Neural cell (in vitro differentiated cells): ENCODE measurements around the gene MAT2B. TPM values are rescaled to one million over a fixed set of nuclear protein-coding genes. Genes with fewer than 3 reads are reported as not detected.

Experiments used
- H2AFZ ChIP-seq: fragments of 200-600, 300-800 bp; sonication (generic), shearing (Covaris generic); 2 replicates; pipeline ENCODE4 v1.6.0; 2014; ENCODE audit warnings: low read depth, mild to moderate bottlenecking, antibody characterized with exemption, low read length, moderate library complexity
- H3F3A ChIP-seq: fragments of 200-600 bp; shearing (Covaris generic); 2 replicates; pipeline ENCODE4 v1.6.1; 2016; ENCODE audit warnings: mild to moderate bottlenecking, moderate library complexity, mixed read lengths, antibody characterized with exemption, low read length; ENCODE audit not compliant: insufficient read depth, poor library complexity, severe bottlenecking
- H3K27ac ChIP-seq: fragments of 200-600, 300-800 bp; sonication (generic), shearing (Covaris generic); 2 replicates; pipeline ENCODE4 v1.5.1; 2014; ENCODE audit warnings: mild to moderate bottlenecking, low read length, moderate library complexity
- H3K27me3 ChIP-seq: fragments of 300-800, 200-600 bp; sonication (generic), shearing (Covaris generic); 2 replicates; pipeline ENCODE4 v1.6.0; 2014; ENCODE audit warnings: mild to moderate bottlenecking, low read depth, low read length, moderate library complexity; ENCODE audit not compliant: insufficient read depth
- H3K36me3 ChIP-seq: fragments of 300-800, 200-600 bp; sonication (generic), shearing (Covaris generic); 2 replicates; pipeline ENCODE4 v1.5.1; 2014; ENCODE audit warnings: mild to moderate bottlenecking, antibody characterized with exemption, low read length, moderate library complexity; ENCODE audit not compliant: insufficient read depth
- H3K4me2 ChIP-seq: fragments of 300-800, 200-600 bp; sonication (generic), shearing (Covaris generic); 2 replicates; pipeline ENCODE4 v1.6.0; 2014; ENCODE audit warnings: mild to moderate bottlenecking, low read length
- H3K4me3 ChIP-seq: fragments of 300-800, 200-600 bp; sonication (generic), shearing (Covaris generic); 2 replicates; pipeline ENCODE4 v1.5.1; 2014; ENCODE audit warnings: mild to moderate bottlenecking, low read length, moderate library complexity
- H3K79me2 ChIP-seq: fragments of 200-600 bp; shearing (Covaris generic); replicated peaks from 2 replicates; pipeline ENCODE4 v1.6.0; 2014; ENCODE audit warnings: mild to moderate bottlenecking, low read length, moderate library complexity; ENCODE audit not compliant: insufficient read depth
- H3K9ac ChIP-seq: fragments of 300-800, 200-600 bp; sonication (generic), shearing (Covaris generic); 2 replicates; pipeline ENCODE4 v1.6.1; 2016; ENCODE audit warnings: mild to moderate bottlenecking, low read length, mixed read lengths
- H3K9me2 ChIP-seq: fragments of 200-600 bp; shearing (Covaris generic); 2 replicates; pipeline ENCODE4 v1.6.1; 2016; ENCODE audit warnings: mild to moderate bottlenecking, low read length, mixed read lengths; ENCODE audit not compliant: insufficient read depth
- H3K9me3 ChIP-seq: fragments of 200-600, 300-800 bp; sonication (generic), shearing (Covaris generic); 2 replicates; pipeline ENCODE4 v1.6.1; 2016; ENCODE audit warnings: mild to moderate bottlenecking, mixed run types, low read length, moderate library complexity, mixed read lengths
- H4K20me1 ChIP-seq: fragments of 200-600 bp; shearing (Covaris generic); 2 replicates; pipeline ENCODE4 v1.6.1; 2016; ENCODE audit warnings: mild to moderate bottlenecking, mixed run types; ENCODE audit not compliant: insufficient read depth
- EP300 ChIP-seq: fragments of 450-650 bp; conservative IDR thresholded peaks from 2 replicates; pipeline ENCODE4 v1.6.1; 2014; ENCODE audit warnings: antibody characterized with exemption, mild to moderate bottlenecking, moderate library complexity; ENCODE audit not compliant: poor library complexity, severe bottlenecking
- EZH2 ChIP-seq: fragments of 200-600, 300-800 bp; shearing (Covaris generic), sonication (generic); IDR thresholded peaks from 2 replicates; pipeline ENCODE4 v1.6.1; 2014; ENCODE audit warnings: antibody characterized with exemption, low read length, borderline replicate concordance, mild to moderate bottlenecking; ENCODE audit not compliant: insufficient read depth, poor library complexity, severe bottlenecking
- MXI1 ChIP-seq: fragments of 450-650 bp; conservative IDR thresholded peaks from 2 replicates; pipeline ENCODE4 v1.6.1; 2014; ENCODE audit warnings: antibody characterized with exemption, mild to moderate bottlenecking; ENCODE audit not compliant: poor library complexity, severe bottlenecking
- POLR2AphosphoS5 ChIP-seq: IDR thresholded peaks from 2 replicates; pipeline ENCODE4 v1.6.1; 2012
- RAD21 ChIP-seq: fragments of 450-650 bp; conservative IDR thresholded peaks from 2 replicates; pipeline ENCODE4 v1.6.1; 2014; ENCODE audit warnings: antibody characterized with exemption, mild to moderate bottlenecking, moderate library complexity
- SMC3 ChIP-seq: fragments of 450-650 bp; conservative IDR thresholded peaks from 2 replicates; pipeline ENCODE4 v1.6.1; 2014; ENCODE audit warnings: antibody characterized with exemption, mild to moderate bottlenecking, moderate library complexity; ENCODE audit not compliant: poor library complexity
- TAF1 ChIP-seq: IDR thresholded peaks from 2 replicates; pipeline ENCODE4 v1.6.1; 2012; ENCODE audit warnings: low read depth
- polyA plus RNA-seq: library from polyadenylated mRNA; depleted of rRNA; stranded (reverse); fragments of >200 nt; gene quantifications from 2 replicates; pipeline ENCODE4 v1.2.3, GENCODE V29; 2014
- TF ChIP-seq, protein P1 (sequence below): fragments of 450-650 bp; IDR thresholded peaks from 2 replicates; pipeline ENCODE4 v1.5.1; 2014; ENCODE audit warnings: antibody characterized with exemption, mild to moderate bottlenecking, moderate library complexity; ENCODE audit not compliant: poor library complexity, severe bottlenecking
- TF ChIP-seq, protein P2 (sequence below): IDR thresholded peaks from 2 replicates; pipeline ENCODE4 v1.6.1; 2012; ENCODE audit warnings: borderline replicate concordance

Gene MAT2B
- polyA plus RNA-seq, 1 donor from 2014 or later: 31.8 TPM

GRCh38 chr5:163544836-163545235 is 39.4 kb downstream of the MAT2B start:
- H3K4me3 ChIP-seq: no peak overlapping the region
- H3K27me3 ChIP-seq: no peaks in the 10 kb centered on the region
- H3K9me2 ChIP-seq: no peaks in the 10 kb centered on the region
- no peak for TF ChIP-seq TAF1
- no peak for TF ChIP-seq MXI1
- no peak for TF ChIP-seq EP300
- TF ChIP-seq EZH2: no peak
- TF ChIP-seq RAD21: no peak
- TF ChIP-seq, protein P1, sequence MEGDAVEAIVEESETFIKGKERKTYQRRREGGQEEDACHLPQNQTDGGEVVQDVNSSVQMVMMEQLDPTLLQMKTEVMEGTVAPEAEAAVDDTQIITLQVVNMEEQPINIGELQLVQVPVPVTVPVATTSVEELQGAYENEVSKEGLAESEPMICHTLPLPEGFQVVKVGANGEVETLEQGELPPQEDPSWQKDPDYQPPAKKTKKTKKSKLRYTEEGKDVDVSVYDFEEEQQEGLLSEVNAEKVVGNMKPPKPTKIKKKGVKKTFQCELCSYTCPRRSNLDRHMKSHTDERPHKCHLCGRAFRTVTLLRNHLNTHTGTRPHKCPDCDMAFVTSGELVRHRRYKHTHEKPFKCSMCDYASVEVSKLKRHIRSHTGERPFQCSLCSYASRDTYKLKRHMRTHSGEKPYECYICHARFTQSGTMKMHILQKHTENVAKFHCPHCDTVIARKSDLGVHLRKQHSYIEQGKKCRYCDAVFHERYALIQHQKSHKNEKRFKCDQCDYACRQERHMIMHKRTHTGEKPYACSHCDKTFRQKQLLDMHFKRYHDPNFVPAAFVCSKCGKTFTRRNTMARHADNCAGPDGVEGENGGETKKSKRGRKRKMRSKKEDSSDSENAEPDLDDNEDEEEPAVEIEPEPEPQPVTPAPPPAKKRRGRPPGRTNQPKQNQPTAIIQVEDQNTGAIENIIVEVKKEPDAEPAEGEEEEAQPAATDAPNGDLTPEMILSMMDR: no peak
- TF ChIP-seq, protein P2, sequence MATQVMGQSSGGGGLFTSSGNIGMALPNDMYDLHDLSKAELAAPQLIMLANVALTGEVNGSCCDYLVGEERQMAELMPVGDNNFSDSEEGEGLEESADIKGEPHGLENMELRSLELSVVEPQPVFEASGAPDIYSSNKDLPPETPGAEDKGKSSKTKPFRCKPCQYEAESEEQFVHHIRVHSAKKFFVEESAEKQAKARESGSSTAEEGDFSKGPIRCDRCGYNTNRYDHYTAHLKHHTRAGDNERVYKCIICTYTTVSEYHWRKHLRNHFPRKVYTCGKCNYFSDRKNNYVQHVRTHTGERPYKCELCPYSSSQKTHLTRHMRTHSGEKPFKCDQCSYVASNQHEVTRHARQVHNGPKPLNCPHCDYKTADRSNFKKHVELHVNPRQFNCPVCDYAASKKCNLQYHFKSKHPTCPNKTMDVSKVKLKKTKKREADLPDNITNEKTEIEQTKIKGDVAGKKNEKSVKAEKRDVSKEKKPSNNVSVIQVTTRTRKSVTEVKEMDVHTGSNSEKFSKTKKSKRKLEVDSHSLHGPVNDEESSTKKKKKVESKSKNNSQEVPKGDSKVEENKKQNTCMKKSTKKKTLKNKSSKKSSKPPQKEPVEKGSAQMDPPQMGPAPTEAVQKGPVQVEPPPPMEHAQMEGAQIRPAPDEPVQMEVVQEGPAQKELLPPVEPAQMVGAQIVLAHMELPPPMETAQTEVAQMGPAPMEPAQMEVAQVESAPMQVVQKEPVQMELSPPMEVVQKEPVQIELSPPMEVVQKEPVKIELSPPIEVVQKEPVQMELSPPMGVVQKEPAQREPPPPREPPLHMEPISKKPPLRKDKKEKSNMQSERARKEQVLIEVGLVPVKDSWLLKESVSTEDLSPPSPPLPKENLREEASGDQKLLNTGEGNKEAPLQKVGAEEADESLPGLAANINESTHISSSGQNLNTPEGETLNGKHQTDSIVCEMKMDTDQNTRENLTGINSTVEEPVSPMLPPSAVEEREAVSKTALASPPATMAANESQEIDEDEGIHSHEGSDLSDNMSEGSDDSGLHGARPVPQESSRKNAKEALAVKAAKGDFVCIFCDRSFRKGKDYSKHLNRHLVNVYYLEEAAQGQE: no peak
- TF ChIP-seq SMC3: no peak
- no peak for TF ChIP-seq POLR2AphosphoS5
- no peak overlapping the region for H3K4me2 ChIP-seq
- no peak overlapping the region for H2AFZ ChIP-seq
- H3K9me3 ChIP-seq: no peaks in the 10 kb centered on the region
- H3K79me2 ChIP-seq: no peaks in the 10 kb centered on the region
- no peak overlapping the region for H3K27ac ChIP-seq
- H3K36me3 ChIP-seq: no peaks in the 10 kb centered on the region
- H3F3A ChIP-seq: no peaks in the 10 kb centered on the region
- no peak overlapping the region for H3K9ac ChIP-seq
- H4K20me1 ChIP-seq: no peaks in the 10 kb centered on the region

- Histone ChIP-seq H4K20me1 (no peaks in the 10 kb centered on the region), H3K4me3 (no peak overlapping the region), H3K9me3 (no peaks in the 10 kb centered on the region), H3K4me2 (no peak overlapping the region), H3K9ac (no peak overlapping the region), H3K9me2 (no peaks in the 10 kb centered on the region), H3F3A (no peaks in the 10 kb centered on the region), H3K79me2 (no peaks in the 10 kb centered on the region), H3K36me3 (no peaks in the 10 kb centered on the region), H3K27ac (no peak overlapping the region), H3K27me3 (no peaks in the 10 kb centered on the region), H2AFZ (no peak overlapping the region)
- no peak for TF ChIP-seq RAD21
- no peak for TF ChIP-seq MXI1
- no peak for TF ChIP-seq SMC3
- TF ChIP-seq, protein P1: no peak
- TF ChIP-seq EP300: no peak
- TF ChIP-seq, protein P2: no peak
- TF ChIP-seq POLR2AphosphoS5: no peak
- TF ChIP-seq TAF1: no peak
- no peak for TF ChIP-seq EZH2
Observed at GRCh38 chr5:163548649-163549048, 43.2 kb downstream of the MAT2B start.
